K562 (cell line): ENCODE data around the gene JPH3. TPM values are rescaled to one million over a fixed set of nuclear protein-coding genes. Genes with fewer than 3 reads are reported as not detected.

Experiments
- E4F1 ChIP-seq: fragments of 250-450 bp; sonication (Bioruptor Pico); IDR thresholded peaks from 2 replicates; pipeline ENCODE4 v1.5.0; 2021; ENCODE audit warnings: mild to moderate bottlenecking, borderline replicate concordance
- MEF2A ChIP-seq: IDR thresholded peaks from 2 replicates; pipeline ENCODE4 v1.6.1; 2011; ENCODE audit warnings: low read depth, mild to moderate bottlenecking, low read length, moderate library complexity; ENCODE audit not compliant: control insufficient read depth
- PATZ1 ChIP-seq: fragments of 250-450 bp; sonication (Bioruptor Pico); IDR thresholded peaks from 2 replicates; pipeline ENCODE4 v1.5.0; 2020; ENCODE audit warnings: mild to moderate bottlenecking, borderline replicate concordance
- PBX2 ChIP-seq, 2 experiments: IDR thresholded peaks in 1 of 2; conservative IDR thresholded peaks in 1 of 2; 2 replicates each; pipeline ENCODE4 v1.6.1; 2016; ENCODE audit warnings: low read depth in 2 of 2, mild to moderate bottlenecking in 1 of 2, missing compliant biosample characterization in 1 of 2, missing genetic modification characterization in 1 of 2, moderate library complexity in 1 of 2
- PKNOX1 ChIP-seq: fragments of 450-650 bp; IDR thresholded peaks from 2 replicates; pipeline ENCODE4 v1.6.1; 2016
- TFE3 ChIP-seq: fragments of 450-650 bp; formaldehyde crosslinking; IDR thresholded peaks from 2 replicates; pipeline ENCODE4 v1.4.0; 2020; ENCODE audit warnings: mild to moderate bottlenecking, mixed read lengths
- ZNF224 ChIP-seq: sonication (generic); formaldehyde crosslinking; IDR thresholded peaks from 2 replicates; pipeline ENCODE4 v1.8.0; 2022; ENCODE audit warnings: mild to moderate bottlenecking, missing genetic modification reagents
- ZNF507 ChIP-seq: conservative IDR thresholded peaks from 2 replicates; pipeline ENCODE4 v1.6.1; 2017; ENCODE audit warnings: missing genetic modification characterization, missing compliant biosample characterization
- polyA plus RNA-seq, 8 experiments: library from polyadenylated mRNA; depleted of rRNA in 4 of 8; stranded (reverse) in 5 of 8; unstranded in 3 of 8; fragments of >200 nt; fragmentation: Nextera tagmentation in 2 of 8; fragmentation: Illumina TruSeq in 1 of 8; extraction: Ambion mirVana in 2 of 8; extraction: Trizol in 1 of 8; gene quantifications; 2 replicates each; pipeline versions ENCODE4 v1.2.1 to v1.2.3, GENCODE V29; 2011 to 2014; ENCODE audit warnings: inconsistent platforms in 1 of 8, missing spikeins in 1 of 8
- total RNA-seq, 7 experiments: library from RNA; depleted of rRNA in 6 of 7; stranded (reverse); fragments of >200 nt in 6 of 7; fragmentation: Illumina TruSeq in 2 of 7; extraction: Trizol in 2 of 7; gene quantifications; 2 replicates each; pipeline versions ENCODE4 v1.2.1 to v1.2.3, GENCODE V29; 2011 to 2021; ENCODE audit warnings: low replicate concordance in 1 of 7

JPH3 gene
- total and polyA plus RNA-seq, 9 of the 15 experiments (the other 6 are each of a cell fraction or from before 2014, with no cell fraction given), result 0.01 TPM; not detected in 8

GRCh38 chr16:87561200-87562105, 40.9 kb upstream of the JPH3 start (continued):
- TF ChIP-seq PKNOX1 (peak; percentile 89), ZNF507 (tag) (no peak), PBX2 (CRISPR knock-in tag; IDR thresholded peaks at IDR 0.05; ENCODE audit: low read depth) (no peak), PBX2 (tag; conservative IDR thresholded peaks at IDR 0.05; ENCODE audit: low read depth) (peak; percentile 84), MEF2A (no peak), PATZ1 (CRISPR knock-in tag) (no peak), TFE3 (CRISPR knock-in tag) (peak; percentile 56), ZNF224 (no peak), E4F1 (no peak)
